HG02885 (cell line): ENCODE measurements around the gene PFDN6.
"Not testable (repeated sequence)": the region's sequence is repeated elsewhere in the genome, so short reads cannot be mapped to it uniquely, and the experiment has no call there.

ENCODE experiments used
- ATAC-seq: cut with Tn5 transposase; IDR thresholded peaks from one replicate; pipeline ENCODE4 v1.9.1; 2021; ENCODE audit warnings: mild to moderate bottlenecking; ENCODE audit not compliant: unreplicated experiment, poor library complexity

Gene PFDN6

DNA sequence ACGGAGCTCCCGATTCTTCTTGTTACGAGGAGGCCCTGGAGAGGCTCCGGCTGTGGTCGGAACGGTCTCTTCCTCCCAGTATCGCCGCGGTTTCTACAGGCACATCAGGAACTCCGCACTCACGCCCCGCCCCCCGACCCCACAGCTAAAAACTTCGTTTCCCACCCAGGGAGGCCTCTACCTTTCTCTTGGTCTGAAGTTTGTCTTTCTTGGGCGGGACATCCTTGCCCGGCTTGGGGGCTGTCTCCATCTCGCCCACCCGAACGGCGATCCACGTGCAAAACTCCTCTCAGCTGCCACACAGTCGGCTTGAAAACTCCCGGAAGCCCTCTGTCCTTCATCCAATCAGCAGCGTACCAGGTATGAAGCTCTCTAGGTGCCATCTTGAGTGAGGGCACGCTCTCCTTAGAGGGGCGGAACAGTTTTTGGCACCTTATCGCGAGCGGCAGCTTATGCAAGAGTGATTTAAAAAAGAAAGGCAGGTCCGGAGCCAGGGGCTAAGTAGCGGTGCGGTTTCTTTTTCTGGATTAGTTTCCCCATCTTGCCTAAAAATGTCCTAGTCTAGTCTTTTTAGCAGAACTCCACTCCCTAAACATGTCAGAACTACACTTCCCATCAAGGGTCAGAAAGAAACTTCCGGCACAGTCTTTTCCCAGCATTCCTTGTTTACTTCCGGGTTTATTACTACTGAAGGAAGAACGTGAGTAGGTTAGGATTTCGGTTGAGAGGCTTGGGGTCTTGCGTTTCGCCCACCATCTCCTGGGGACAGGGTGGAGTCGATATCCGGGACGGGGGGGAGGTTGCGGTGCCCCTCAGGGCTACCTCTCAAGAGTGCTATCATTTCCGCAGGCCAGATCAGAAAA is at the start of gene PFDN6, which contains the start of gene WDR46:
Gene PFDN6, plus strand, starts transcription at position 681 of the 863 bp plus-strand sequence. CDS start 256 bp downstream, outside the sequence.
Gene WDR46, minus strand, starts transcription at position 319 of the 863 bp plus-strand sequence. Its CDS starts 69 bp downstream, at position 250.
- peak; percentile 87 for ATAC-seq

DNA sequence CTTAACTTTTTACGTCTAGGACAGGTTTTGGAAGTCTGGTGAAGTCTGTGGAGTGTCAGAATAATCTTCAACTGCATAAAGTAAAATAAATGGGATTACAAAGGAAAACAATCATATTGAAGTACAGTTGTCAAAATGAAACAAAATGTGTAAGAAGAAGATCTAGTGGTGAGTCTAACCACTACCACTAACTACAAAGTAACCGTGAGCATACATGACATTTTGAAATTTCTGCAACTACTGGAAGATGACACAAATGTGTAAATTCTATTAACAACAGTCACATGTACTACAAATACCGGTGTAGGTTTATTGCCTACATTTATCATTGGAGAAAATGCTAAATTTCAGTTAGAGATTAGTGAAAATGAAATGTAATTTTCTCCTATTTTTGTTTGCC is 47.4 kb upstream of the PFDN6 start:
- ATAC-seq: no peak

DNA sequence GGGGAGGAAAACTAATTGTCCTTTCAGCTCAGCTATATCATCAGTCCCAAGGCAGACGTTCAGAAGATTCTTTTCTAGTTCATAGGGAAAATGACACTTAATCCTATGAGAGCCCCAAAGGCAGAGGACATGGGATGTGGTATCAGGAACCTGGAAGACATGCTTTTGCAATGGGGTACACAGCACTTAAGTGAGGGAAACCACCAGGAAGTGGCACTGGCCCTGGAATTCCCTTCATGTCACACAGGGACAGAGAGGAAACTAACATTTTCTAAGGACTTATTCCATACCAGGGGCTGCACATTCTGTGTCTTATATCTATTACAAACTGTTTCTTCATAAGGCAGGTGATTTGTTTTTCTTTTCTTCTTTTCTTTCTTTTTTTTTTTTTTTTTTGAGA is 45.9 kb upstream of the PFDN6 start:
- no peak for ATAC-seq

DNA sequence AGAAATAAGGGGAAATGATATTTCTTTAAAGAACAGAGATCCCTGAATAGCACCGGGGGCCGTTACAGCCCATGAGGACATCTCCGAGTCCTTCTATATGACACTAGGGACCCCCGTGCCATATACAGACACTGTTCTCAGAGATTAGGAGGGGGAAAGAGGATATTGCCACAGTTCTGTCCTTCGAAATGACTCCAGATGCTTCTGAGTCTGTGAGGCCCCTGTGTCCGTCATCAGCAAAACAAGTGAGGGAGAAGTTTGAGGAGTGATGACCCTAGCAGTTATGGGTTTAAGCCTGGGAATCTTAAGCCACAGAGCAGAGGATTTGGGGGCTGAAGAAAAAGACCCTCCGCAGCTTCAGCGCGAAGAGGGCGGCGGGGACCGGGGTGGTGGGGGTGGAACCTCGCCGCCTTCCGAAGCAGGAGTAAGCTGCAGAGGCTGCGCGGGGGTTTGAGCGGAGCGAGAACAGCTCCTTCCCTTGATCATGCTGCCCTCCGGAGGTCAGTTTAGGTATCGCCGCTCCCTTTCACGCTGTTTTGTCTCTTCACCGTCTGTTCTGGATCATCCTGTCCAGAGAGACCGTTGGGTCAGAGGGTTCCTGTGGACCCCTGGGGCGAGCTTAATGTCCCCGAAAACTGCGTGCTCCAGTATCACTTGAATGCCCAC is 41.3 kb upstream of the PFDN6 start:
- no peak for ATAC-seq

DNA sequence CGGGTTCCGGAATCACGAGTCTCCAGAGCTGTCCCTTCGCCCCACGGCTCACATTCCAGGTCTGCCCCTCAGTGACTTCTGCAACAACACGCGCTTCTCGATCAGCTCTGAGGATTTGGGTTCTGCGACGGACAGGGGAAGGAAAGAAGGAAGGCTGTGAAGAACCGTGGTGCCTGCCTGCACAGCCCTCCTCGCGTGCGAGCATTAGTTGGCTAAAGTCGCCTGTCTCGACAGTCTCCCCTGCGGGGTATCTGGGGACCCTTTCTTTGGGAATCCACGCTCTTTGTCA is 40.8 kb upstream of the PFDN6 start:
- ATAC-seq: no peak

DNA sequence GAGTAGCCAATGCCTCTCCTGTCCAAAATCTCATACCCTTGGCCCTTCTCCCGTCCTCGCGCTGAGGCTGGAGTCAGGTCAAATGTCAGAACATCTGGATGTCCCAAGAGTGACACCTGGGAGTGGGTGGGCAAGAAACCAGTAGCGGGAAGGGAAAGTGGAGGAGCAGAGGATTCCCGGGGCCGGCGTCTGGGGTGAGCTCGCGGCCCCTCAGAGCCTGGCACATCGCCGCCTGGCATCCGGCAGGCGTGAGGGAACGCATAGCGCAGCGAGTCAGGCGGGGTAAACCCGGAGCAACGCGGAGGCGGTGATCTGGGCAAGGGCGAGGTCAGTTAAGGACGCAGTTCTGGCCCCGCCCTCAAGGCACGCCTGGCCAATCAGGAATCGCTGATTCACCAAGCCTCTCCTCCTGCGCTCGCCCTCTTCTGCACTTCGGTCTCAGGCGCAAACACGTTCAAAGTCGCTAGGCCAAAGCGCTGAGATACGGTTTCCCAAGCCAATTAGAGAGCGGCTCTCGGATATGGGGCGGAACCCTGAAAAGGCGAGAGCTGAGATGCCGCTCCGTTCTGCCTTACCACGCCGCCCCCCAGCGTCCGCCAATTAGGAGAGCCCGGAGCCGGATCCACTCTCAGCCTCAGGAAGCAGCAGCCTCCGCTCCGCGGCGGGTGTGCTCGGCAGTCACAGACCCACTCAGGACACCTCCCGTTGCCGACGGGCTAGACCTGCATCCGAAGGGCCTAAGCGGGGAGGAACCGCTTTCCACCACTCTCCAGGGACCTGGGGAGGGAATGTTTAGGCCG is 40.3 kb upstream of the PFDN6 start:
- peak; percentile 90 for ATAC-seq

DNA sequence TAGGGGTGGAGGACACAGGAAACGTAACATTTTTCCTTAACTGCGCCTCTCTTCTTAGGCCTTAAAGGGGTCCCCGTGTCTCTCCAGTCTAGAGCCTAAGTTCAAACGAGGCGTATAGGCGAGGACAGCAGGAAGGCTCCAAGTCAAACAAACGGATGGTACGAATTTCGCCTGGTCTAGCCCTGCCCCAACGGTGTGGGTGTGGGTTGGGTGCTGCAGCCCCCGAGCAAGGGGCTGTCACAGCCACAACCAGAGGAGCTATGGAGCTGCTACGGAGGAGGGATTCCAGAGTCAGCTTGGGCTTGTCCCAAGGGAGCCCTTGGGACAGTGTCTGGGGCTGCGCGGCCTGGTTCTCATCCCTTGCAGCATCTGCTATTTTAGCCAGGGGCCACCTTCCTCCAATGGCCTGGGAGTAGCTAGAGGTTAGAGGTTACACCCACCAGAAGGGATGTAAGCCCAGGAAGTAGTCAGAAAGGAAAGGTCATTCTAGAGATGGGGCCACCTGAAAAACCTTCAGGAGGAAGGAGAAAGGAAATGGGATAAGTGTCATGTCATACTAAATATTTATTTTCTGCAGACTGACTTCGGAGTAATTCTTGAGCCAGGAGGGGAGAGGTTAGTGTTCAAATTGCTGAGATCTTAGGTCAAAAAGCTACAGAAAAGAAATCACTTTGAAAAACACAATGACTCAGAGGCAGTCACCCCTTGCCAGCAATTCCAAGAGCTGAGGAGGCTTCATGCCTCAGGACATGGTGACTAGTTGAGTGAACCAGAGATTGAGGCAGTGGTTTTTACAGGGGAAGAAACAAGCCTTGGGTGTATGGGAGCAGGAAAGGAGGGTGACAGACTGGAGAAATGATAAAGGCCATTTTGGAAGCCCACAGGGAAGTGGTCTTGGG is 39.4 kb upstream of the PFDN6 start:
- no peak for ATAC-seq

DNA sequence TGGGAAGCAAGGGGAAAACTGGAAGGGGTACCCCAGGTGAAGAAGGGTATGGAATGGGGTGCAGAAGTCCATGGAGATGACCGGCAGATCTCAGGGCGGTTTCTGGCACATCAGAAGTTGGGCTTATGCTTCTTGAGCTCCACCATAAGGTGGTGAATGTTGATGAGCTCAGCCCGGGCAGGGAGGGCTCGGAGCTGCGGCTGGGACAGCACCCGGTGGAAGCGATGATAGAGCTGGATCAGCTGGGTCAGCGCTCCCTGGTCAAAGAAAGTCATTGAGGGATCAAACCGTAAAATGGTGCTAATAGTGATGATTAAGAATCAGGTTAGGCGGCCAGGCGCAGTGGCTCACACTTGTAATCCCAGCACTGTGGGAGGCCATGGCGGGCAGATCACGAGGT is 38.7 kb upstream of the PFDN6 start:
- ATAC-seq: no peak

DNA sequence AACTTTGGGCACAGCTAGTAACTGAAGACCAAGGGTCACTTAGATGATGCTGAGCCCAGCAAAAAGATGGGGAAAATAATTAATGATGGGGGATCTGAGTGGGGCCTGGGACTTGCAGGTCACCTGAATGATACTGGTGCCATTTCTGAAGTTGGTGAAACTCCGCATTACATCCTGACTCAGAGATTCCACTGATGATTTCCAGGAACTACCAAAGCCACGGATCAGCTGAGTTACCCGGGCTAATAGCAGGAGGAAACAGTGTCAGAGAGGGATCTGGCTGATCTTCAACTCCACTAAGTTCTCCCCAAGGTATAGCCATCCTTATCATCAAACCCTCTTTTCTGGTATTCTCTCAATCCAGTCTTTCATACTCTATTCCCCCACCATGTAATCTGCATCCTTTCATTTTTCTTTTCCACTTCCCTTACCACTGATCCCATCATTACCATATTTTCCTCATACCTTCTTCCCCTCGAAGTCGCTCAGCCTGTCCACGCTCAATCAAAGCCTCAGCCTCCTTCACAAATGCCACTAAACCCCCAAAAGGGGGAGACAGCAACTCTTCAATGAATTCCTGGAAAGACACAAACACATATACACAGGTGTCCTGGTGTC is 37.9 kb upstream of the PFDN6 start:
- ATAC-seq: no peak

DNA sequence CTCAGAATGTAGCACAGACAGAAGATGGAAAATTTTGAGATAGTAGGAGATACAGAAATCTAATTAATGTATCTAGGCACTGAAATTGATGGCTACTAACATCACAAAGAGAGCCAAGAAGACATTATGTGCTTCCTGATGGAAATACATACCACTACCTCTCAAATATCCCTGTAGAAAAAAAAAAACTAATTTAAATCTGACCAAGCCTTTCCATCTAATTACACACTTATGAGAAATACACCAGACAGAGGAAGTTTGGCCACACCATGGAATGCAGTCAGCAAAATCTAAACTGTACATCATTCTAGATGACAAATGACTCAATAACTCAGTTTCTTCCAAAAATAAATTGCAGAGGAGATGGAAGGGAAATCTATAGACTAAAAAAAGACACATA is 36.6 kb upstream of the PFDN6 start:
- ATAC-seq: no peak

DNA sequence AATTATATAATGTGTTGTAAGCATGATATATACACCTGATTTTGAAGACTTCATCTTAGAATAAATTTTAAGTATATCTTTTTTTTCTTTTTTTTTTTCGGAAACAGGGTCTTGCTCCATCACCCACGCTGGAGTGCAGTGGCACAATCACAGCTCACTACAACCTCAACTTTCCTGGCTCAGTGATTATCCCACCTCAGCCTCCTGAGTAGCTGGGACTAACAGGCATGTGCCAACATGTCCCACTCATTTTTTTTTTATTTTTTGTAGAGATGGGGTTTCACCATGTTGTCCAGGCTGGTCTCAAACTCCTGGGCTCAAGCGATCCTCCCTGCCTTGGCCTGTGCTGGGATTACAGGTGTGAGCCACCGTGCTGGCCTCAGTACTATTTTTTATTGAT is 34.8 kb upstream of the PFDN6 start:
- no peak for ATAC-seq

DNA sequence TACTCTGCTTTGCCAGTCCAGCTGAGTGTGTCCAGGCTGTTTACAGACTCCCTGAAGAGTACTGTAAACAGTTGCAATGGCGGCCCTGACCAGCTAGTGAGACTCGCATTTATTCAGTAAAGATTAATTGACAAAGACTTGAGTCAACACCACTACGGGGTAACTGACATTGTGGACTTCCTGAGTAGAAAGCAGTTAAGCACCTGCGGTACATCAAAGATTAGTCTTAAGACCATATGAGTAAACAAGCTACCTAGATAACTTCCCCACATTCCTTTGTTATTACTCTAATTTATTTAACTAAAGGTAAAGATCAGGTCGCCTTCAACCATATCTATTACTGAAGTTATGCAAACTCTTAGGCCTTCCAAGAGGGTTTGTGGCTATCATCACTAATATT is 30.4 kb upstream of the PFDN6 start:
- no peak for ATAC-seq

DNA sequence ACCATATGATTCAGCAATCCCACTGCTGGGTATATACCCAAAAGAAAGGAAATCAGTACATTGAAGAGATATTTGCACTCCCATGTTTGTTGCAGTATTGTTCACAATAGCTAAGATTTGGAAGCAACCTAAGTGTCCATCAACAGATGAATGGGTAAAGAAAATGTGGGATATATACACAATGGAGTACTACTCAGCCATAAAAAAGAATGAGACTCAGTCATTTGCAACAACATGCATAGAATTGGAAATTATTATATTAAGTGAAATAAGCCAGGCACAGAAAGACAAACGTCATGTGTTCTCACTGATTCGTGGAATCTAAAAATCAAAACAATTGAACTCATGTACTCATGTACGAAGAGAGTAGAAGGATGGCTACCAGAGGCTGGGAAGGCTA is 26.9 kb upstream of the PFDN6 start:
- not testable (repeated sequence) for ATAC-seq

DNA sequence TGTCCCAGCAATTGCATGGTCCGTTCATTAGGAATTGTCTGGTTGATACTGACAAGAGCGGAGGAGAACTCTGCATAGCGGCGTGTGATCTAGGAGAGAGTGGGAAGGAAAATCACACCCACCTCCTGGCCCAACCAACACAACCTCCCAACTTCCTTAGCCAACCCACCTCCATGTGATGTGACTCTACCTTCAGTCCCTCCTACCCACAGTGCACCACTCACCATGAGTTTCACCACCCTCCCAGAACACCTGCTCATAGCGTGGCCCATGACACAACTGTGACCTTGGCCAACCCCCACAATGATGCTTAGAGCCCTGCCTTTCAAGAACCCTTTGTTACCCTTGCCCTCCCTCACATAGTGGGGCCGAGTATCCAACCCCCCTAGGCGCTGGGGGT is 25.4 kb upstream of the PFDN6 start:
- ATAC-seq: no peak

DNA sequence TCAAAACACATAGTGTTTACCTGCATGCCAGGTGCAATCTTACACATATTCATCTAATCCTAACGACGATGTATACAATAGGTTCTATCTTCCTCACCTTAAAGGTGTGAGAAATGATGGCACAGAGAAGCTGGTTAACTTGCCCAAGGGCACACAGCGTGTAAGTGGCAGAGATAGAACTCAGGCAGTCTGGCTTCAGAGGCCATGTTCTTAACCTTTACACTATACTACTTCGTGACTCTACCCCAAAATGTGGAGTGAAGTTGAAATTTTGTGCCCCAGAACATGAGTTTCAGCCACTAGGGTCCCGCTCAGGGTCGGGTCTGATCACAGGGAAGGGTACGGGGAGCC is 18.3 kb upstream of the PFDN6 start:
- ATAC-seq: peak; percentile 12

DNA sequence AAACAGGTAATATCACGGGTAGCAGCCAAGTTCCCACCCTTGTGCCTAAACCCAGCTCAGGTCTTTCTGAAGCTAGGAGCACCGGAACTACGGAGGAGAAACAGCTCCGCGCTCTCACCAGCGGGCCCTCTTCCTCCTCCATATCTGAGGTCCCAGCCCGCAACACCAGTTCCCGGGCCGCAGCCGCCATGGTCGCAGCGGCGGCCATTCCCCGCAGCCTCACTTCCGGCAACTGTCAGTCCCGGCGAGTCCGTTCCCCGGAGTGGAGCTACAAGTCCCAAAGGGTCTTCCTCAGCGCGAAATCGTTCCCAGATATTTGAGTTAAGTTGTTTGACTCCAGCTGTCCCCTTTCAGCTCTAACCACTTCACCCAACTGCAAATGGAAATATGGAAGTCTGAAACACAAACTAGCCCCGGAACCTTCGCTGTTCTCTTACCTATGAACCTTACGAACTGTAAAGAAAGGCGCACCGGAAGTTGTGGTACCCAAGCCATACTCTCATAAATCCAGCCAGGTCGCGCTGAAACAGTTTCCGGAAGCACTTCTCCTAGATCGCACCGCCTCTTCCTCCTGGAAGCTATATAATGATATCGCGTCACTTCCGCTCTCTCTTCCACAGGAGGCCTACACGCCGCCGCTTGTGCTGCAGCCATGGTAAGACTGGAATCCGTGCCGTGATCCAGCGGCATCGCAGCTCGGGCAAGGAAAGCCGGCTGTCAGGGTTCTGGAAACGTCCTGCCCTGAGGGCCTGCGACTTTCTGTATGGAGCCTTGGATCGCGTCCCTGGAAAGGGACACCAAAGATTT is 17.7 kb upstream of the PFDN6 start, which contains the start of the genes RPS18 and VPS52:
Gene RPS18, plus strand, starts transcription at position 608 of the 807 bp plus-strand sequence. Its CDS starts 45 bp downstream, at position 653.
Gene VPS52, minus strand, starts transcription at position 409 of the 807 bp plus-strand sequence. Its CDS starts 201 bp downstream, at position 208.
- peak; percentile 88 for ATAC-seq

DNA sequence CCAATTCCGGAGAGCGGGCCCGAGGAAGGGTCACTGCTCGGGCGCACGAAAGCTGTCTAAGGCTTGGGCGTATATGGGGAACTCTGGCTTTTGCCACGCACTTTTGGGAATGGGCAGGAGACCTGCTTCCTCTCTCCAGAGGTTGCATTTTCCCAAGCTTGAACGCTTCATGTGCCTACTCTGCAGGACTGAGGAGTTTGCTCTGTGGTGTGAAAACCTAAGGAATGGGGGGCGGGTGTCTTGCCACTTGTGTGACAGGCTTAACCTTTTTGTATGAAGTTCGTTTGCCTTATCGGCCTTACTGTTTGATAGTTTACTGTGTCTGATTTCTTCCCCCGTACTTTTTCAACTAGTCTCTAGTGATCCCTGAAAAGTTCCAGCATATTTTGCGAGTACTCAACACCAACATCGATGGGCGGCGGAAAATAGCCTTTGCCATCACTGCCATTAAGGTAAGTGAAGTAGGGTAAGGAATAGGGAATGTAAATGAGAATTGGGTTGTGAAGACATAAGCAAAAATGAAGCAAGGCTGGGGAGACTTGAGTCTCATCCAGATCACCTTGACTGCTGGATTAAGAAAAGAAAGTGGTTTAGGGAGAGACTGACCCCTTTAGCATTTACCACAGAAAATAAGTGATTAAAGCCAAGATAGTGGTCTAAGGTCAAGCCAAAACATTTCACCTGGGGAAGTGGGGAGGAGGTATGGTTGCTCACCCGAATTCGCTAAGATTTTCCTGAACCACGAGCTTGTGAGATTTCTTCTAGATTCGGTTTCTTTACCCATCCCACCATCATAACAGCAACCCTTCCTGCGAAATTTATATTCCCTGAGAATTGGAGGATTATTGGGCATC is 16.9 kb upstream of the PFDN6 start:
- ATAC-seq: peak; percentile 19
